Kidney epithelial cell (primary cell): ENCODE results near the gene NEK2. TPM values are rescaled to one million over a fixed set of nuclear protein-coding genes. Genes with fewer than 3 reads are reported as not detected.

ENCODE experiments used
- DNase-seq: peaks from one replicate; pipeline ENCODE4 v3.0.0-alpha.2; 2010; ENCODE audit warnings: low read depth
- H3K27me3 ChIP-seq: 2 replicates; pipeline ENCODE4 v1.6.0; 2011; ENCODE audit warnings: low read length; ENCODE audit not compliant: control insufficient read depth, insufficient read depth
- H3K36me3 ChIP-seq: 2 replicates; pipeline ENCODE4 v1.5.1; 2011; ENCODE audit warnings: low read length; ENCODE audit not compliant: control insufficient read depth, insufficient read depth
- H3K4me3 ChIP-seq: 2 replicates; pipeline ENCODE4 v1.5.1; 2011; ENCODE audit warnings: low read depth, mild to moderate bottlenecking, control low read depth, low read length
- total RNA-seq: library from RNA; depleted of rRNA; stranded (reverse); fragments of >200 nt; gene quantifications from 2 replicates; pipeline ENCODE4 v1.2.3, GENCODE V29; 2015
- TF ChIP-seq, protein P1 (sequence below): IDR thresholded peaks from 2 replicates; pipeline ENCODE4 v1.5.1; 2011; ENCODE audit warnings: mild to moderate bottlenecking, moderate library complexity, low read length, control low read depth, inconsistent platforms; ENCODE audit not compliant: insufficient read depth, poor library complexity, severe bottlenecking

Gene NEK2
- total RNA-seq, 1 donor from 2014 or later = 4.3 TPM

DNA sequence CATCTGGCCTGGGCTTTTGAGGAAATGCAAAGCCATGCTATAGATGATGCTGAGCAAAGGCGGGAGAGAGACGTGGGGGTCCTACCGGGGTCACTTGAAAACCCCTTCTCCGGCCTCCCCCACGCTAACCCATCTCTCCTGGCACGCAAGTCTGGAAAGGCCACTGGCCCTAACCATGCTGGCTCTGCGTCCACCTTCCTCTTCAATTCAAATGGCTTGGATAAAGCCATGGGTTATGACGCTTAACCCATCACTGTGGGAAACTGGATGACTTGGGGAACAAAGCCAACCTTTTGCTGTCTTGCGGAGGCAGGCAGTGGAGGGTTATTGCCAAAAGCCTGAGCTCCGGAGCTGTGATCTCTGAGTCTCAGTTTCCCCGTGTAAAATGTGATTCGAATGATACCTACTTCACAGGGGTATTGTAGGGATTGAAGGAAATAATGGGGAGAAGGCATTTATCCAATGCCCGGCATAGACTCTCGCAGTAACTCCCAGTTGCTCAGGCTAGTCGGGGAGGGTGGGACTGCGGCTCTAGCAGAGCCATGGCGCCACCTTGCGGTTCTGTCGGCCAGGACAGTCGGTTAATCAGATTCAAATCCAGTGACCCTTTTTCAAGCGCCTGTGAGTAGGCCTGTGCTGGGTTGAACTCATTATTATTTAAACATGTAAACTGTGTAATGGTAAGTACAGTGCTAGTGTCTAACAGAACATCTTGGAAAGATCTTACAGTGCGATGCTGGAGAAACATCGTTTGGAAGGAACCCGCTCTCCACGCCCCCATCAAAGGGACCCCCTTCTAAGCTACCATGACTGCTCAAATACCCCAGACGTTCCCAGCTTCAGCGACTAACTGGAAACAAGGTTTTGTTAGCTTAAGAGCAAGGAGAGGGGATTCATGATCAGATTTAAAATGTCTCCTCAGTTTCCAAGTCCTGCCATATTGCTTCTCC, 20.3 kb downstream of the NEK2 start:
- H3K27me3 ChIP-seq = no peaks in the 10 kb centered on the region
- no peak overlapping the region for H3K4me3 ChIP-seq
- TF ChIP-seq, protein P1, sequence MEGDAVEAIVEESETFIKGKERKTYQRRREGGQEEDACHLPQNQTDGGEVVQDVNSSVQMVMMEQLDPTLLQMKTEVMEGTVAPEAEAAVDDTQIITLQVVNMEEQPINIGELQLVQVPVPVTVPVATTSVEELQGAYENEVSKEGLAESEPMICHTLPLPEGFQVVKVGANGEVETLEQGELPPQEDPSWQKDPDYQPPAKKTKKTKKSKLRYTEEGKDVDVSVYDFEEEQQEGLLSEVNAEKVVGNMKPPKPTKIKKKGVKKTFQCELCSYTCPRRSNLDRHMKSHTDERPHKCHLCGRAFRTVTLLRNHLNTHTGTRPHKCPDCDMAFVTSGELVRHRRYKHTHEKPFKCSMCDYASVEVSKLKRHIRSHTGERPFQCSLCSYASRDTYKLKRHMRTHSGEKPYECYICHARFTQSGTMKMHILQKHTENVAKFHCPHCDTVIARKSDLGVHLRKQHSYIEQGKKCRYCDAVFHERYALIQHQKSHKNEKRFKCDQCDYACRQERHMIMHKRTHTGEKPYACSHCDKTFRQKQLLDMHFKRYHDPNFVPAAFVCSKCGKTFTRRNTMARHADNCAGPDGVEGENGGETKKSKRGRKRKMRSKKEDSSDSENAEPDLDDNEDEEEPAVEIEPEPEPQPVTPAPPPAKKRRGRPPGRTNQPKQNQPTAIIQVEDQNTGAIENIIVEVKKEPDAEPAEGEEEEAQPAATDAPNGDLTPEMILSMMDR = peak; percentile 93
- no peak for DNase-seq
- no peaks in the 10 kb centered on the region for H3K36me3 ChIP-seq

DNA sequence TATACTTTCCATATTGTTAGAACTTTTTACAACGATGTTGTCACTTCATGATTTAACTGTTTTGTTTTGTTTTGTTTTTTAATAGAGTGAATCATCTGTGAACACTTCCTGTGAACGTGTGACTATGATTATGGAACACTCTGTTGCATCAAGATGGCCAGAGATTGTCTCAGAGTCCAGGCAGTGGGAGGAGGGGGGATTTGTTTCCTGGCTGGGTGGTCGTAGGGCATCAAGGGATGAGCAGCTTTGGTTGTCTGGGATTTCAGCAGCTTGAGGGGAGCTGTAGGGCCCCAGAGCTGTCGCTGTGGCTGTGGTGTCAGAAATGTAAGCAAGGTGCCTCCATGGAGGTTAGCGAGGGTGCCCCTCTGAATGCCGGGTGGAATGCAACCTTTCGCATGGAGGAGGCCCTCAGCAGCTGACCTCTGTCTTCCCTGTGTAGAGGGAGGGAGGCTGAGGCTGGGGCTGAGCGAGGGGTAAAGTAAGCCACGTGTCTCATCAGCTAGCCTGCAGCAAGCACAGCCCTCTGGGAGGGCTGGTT, 21.4 kb downstream of the NEK2 start:
- TF ChIP-seq, protein P1 = no peak
- no peak for DNase-seq

DNA sequence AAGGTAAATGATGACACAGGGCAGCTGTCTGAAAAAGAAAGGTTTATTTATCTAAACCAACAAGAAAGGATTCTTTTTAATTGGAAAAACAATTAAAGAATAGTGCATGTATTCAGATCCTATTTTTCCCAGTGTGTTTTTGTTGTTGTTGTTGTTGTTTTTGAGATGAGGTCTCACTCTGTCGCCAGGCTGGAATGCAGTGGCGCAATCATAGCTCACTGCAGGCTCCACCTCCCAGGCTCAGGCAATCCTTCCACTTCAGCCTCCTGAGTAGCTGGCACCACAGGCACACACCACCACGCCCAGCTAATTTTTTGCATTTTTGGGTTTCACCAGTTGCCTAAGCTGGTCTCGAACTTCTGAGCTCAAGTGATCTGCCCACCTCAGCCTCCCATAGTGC, 22.1 kb downstream of the NEK2 start:
- TF ChIP-seq, protein P1 = no peak
- no peak for DNase-seq
- H3K27me3 ChIP-seq = no peaks in the 10 kb centered on the region
- H3K36me3 ChIP-seq = no peaks in the 10 kb centered on the region
- no peak overlapping the region for H3K4me3 ChIP-seq

More for the DNA sequence above, 21.4 kb downstream of the NEK2 start:
- Histone ChIP-seq H3K27me3 (no peaks in the 10 kb centered on the region), H3K4me3 (no peak overlapping the region), H3K36me3 (no peaks in the 10 kb centered on the region)

DNA sequence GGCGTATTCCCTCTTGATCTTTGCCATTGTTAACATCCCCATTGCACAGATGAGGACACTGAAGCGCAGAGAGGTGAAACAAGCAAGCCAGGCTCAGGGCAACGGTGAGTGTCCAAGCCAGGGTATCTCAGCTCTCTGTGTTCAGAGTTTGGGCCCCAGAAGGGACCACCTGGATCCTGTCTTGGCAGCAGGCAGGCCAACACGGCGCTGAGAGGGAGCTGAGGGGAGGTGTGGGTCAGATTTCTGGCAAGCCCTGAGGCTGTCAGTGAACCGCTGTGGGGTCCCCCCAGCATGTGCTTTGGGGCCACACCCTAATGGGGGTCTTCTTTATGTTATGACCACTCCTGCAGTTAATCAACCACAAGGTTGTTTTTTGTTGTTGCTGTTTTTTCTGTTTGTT, 23.1 kb downstream of the NEK2 start:
- Histone ChIP-seq H3K36me3 (no peaks in the 10 kb centered on the region), H3K27me3 (no peaks in the 10 kb centered on the region), H3K4me3 (no peak overlapping the region)
- TF ChIP-seq, protein P1 = no peak
- DNase-seq = no peak

DNA sequence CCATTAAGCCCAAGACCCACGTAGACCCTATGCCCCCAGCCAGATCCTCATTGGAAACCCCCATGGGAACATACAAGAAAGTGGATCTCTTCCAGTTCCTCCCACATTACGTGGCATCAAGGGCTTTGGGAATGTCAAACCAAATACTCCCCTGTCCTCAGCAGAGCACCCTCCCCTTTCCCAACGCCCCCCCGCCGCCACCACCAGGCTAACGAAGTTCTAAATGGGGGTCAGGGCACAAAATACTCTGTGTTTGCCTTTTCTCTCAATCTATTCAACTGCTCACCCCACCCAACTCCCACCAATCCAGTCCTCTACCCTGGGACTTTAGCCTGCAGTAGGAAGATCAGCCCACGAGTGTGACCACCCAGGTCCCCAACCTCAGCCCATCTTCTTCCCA, 24.5 kb downstream of the NEK2 start:
- TF ChIP-seq, protein P1 = no peak

More for the DNA sequence above, 24.5 kb downstream of the NEK2 start:
- no peaks in the 10 kb centered on the region for H3K27me3 ChIP-seq
- H3K36me3 ChIP-seq = no peaks in the 10 kb centered on the region
- DNase-seq = no peak
- H3K4me3 ChIP-seq = no peak overlapping the region
